GM12891 (cell line): Measurements from ENCODE around the gene JAK2.

Experiments used
- PAX5 ChIP-seq: IDR thresholded peaks from 2 replicates; pipeline ENCODE4 v1.6.1; 2011; ENCODE audit warnings: low read length, moderate library complexity, mild to moderate bottlenecking; ENCODE audit not compliant: insufficient read depth, severe bottlenecking
- POLR2A ChIP-seq: IDR thresholded peaks from 2 replicates; pipeline ENCODE4 v1.6.1; 2011; ENCODE audit warnings: low read depth, low read length, control low read depth
- POLR2AphosphoS5 ChIP-seq: IDR thresholded peaks from 2 replicates; pipeline ENCODE4 v1.6.1; 2011; ENCODE audit warnings: low read depth, low read length, control low read depth
- POU2F2 ChIP-seq: IDR thresholded peaks from 2 replicates; pipeline ENCODE4 v1.6.1; 2011; ENCODE audit warnings: low read depth, mild to moderate bottlenecking, control low read depth, low read length, moderate library complexity
- SPI1 ChIP-seq: IDR thresholded peaks from 2 replicates; pipeline ENCODE4 v1.6.1; 2011; ENCODE audit warnings: low read depth, low read length, control low read depth
- TAF1 ChIP-seq: IDR thresholded peaks from 2 replicates; pipeline ENCODE4 v1.6.1; 2011; ENCODE audit warnings: low read depth, low read length, control low read depth

DNA sequence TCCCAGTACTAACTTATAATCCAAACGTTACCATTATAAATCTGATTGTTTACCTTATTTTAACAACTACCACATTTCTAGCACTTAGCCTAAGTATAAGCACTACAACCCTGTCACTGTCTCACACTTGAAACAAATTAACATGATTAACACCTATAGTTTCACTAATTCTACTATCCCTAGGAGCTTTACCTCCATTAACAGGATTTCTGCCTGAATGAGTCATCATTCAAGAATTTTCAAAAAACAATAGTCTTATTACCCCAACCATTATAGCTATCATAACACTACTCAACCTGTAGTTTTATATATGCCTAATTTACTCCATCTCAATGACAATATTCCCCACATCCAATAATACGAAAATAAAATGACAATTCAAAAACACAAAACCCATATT lies 110.7 kb downstream of the JAK2 start:
- TF ChIP-seq POLR2AphosphoS5, result no peak
- no peak for TF ChIP-seq POLR2A
- TF ChIP-seq TAF1, result no peak
- no peak for TF ChIP-seq SPI1
- no peak for TF ChIP-seq POU2F2
- TF ChIP-seq PAX5, result no peak
